Suprapubic skin (tissue), 4 donors: Measurements from ENCODE around the gene PLXDC2. TPM values are rescaled to one million over a fixed set of nuclear protein-coding genes. Genes with fewer than 3 reads are reported as not detected.

Experiments used
- DNase-seq, 2 donors: peaks; one replicate each; pipeline ENCODE4 v3.0.0-alpha.2; 2019; ENCODE audit warnings: low spot score in 2 of 2
- H3K27ac ChIP-seq: fragments of 200-600 bp; sonication (generic); one replicate; pipeline ENCODE4 v1.5.1; 2019
- H3K27me3 ChIP-seq: fragments of 200-600 bp; sonication (generic); one replicate; pipeline ENCODE4 v1.5.1; 2019
- H3K36me3 ChIP-seq: fragments of 200-600 bp; sonication (generic); one replicate; pipeline ENCODE4 v1.5.1; 2019
- H3K4me1 ChIP-seq: fragments of 200-600 bp; sonication (generic); one replicate; pipeline ENCODE4 v1.5.1; 2019
- H3K4me3 ChIP-seq: fragments of 200-600 bp; sonication (generic); one replicate; pipeline ENCODE4 v1.5.1; 2019; ENCODE audit warnings: mild to moderate bottlenecking
- H3K9me3 ChIP-seq: fragments of 200-600 bp; sonication (generic); one replicate; pipeline ENCODE4 v1.5.1; 2019
- EP300 ChIP-seq: sonication (generic); formaldehyde crosslinking; IDR thresholded peaks from one replicate; pipeline ENCODE4 v1.6.1; 2017; ENCODE audit warnings: antibody characterized with exemption
- POLR2A ChIP-seq, 2 donors: fragments of 450-650 bp; IDR thresholded peaks; one replicate each; pipeline ENCODE4 v1.6.1; 2017; ENCODE audit warnings: antibody characterized with exemption in 2 of 2, mild to moderate bottlenecking in 2 of 2, moderate library complexity in 2 of 2
- POLR2AphosphoS5 ChIP-seq, 3 donors: sonication (generic); formaldehyde crosslinking; IDR thresholded peaks; one replicate each; pipeline ENCODE4 v1.6.1; 2017; ENCODE audit warnings: antibody characterized with exemption in 3 of 3
- WGBS: methylation state at CpG from one replicate; pipeline ENCODE4 v1.1.5; 2018; 5-methylcytosine and 5-hydroxymethylcytosine counted together
- total RNA-seq, 4 donors: library from RNA; depleted of rRNA; stranded (reverse); fragments of >200 nt; gene quantifications; one replicate each; pipeline ENCODE4 v1.1.0, GENCODE V29; 2016
- TF ChIP-seq, protein P1 (sequence below), 2 donors: fragments of 200-600 bp in 1 of 2; fragments of 450-650 bp in 1 of 2; sonication (generic) in 1 of 2; IDR thresholded peaks; one replicate each; pipeline ENCODE4 v1.5.1; 2016 to 2019; ENCODE audit warnings: antibody characterized with exemption in 2 of 2, mild to moderate bottlenecking in 1 of 2, moderate library complexity in 1 of 2

PLXDC2 gene
- total RNA-seq, 4 donors from 2014 or later = 93.0 to 97.0 (median 95.0) TPM

DNA sequence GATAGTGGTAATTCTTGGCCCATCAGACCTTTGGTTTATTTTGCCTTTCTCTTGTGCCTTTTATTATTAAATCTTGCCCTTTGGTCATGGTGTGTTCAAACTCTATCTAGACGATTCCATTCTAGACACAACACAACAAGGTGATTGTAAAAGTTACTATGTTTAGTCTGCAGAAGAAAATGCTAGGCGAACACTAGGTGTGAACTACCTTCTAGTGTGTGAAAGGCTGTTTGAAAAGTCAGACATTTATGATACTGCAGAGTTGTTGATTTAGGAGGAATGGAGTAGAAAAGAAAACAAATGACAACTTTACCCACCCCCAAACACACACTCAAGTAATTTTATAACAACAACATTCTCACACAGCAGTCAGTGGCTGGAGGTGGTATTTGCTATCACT lies 103.4 kb downstream of the PLXDC2 start:
- DNase-seq = no peak
- WGBS = 51% methylated on average over 2 of the region's 2 CpGs
- Histone ChIP-seq H3K4me1 (peaks cover 53% of the 10 kb centered on the region), H3K27ac (peak overlapping the region; percentile 19), H3K9me3 (no peaks in the 10 kb centered on the region), H3K4me3 (no peak overlapping the region), H3K36me3 (no peaks in the 10 kb centered on the region), H3K27me3 (no peaks in the 10 kb centered on the region)
- TF ChIP-seq, protein P1, sequence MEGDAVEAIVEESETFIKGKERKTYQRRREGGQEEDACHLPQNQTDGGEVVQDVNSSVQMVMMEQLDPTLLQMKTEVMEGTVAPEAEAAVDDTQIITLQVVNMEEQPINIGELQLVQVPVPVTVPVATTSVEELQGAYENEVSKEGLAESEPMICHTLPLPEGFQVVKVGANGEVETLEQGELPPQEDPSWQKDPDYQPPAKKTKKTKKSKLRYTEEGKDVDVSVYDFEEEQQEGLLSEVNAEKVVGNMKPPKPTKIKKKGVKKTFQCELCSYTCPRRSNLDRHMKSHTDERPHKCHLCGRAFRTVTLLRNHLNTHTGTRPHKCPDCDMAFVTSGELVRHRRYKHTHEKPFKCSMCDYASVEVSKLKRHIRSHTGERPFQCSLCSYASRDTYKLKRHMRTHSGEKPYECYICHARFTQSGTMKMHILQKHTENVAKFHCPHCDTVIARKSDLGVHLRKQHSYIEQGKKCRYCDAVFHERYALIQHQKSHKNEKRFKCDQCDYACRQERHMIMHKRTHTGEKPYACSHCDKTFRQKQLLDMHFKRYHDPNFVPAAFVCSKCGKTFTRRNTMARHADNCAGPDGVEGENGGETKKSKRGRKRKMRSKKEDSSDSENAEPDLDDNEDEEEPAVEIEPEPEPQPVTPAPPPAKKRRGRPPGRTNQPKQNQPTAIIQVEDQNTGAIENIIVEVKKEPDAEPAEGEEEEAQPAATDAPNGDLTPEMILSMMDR (IDR thresholded peaks at IDR 0.05) = no peak
- no peak for TF ChIP-seq EP300
- TF ChIP-seq POLR2AphosphoS5 (IDR thresholded peaks at IDR 0.05) = no peak
- TF ChIP-seq POLR2A (IDR thresholded peaks at IDR 0.05) = no peak

DNA sequence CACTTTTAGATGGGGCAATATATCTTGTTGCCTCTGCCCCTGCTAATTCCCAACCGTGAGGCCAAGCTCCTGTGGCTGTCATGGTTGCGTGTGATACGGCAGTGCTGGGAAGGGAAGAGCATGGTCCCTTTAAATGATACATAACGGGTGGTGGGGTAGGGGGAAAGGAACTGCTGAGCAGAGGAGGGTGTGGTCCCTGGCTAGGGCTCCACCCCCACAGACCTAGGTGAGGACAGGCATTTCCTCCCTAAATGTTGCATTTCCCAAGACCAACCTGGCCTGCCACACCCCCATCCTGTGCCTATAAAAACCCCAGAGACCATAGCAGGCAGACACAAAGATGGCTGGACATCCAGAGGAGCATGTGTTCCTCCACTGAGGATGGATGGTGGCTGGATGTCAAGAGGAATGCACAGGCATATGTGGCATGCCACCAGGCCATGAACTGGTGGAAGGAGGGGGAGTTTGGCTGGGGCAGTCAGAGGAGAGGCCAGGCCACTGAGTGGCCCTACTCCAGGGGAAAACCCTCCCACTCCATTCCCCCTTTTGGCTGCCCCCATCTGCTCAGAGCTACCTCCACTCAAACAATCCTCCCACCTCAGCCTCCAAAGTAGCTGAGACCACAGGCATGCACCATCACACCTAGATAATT lies 104.0 kb downstream of the PLXDC2 start:
- no peak for TF ChIP-seq POLR2AphosphoS5 (IDR thresholded peaks at IDR 0.05)
- TF ChIP-seq POLR2A (IDR thresholded peaks at IDR 0.05) = no peak
- no peak for TF ChIP-seq EP300
- TF ChIP-seq, protein P1 (IDR thresholded peaks at IDR 0.05) = no peak
- 84% methylated on average over 4 of the region's 4 CpGs for WGBS
- Histone ChIP-seq H3K36me3 (no peaks in the 10 kb centered on the region), H3K4me3 (no peak overlapping the region), H3K4me1 (peaks cover 53% of the 10 kb centered on the region), H3K27me3 (no peaks in the 10 kb centered on the region), H3K9me3 (no peaks in the 10 kb centered on the region), H3K27ac (peak overlapping the region; percentile 30)
- DNase-seq = no peak

DNA sequence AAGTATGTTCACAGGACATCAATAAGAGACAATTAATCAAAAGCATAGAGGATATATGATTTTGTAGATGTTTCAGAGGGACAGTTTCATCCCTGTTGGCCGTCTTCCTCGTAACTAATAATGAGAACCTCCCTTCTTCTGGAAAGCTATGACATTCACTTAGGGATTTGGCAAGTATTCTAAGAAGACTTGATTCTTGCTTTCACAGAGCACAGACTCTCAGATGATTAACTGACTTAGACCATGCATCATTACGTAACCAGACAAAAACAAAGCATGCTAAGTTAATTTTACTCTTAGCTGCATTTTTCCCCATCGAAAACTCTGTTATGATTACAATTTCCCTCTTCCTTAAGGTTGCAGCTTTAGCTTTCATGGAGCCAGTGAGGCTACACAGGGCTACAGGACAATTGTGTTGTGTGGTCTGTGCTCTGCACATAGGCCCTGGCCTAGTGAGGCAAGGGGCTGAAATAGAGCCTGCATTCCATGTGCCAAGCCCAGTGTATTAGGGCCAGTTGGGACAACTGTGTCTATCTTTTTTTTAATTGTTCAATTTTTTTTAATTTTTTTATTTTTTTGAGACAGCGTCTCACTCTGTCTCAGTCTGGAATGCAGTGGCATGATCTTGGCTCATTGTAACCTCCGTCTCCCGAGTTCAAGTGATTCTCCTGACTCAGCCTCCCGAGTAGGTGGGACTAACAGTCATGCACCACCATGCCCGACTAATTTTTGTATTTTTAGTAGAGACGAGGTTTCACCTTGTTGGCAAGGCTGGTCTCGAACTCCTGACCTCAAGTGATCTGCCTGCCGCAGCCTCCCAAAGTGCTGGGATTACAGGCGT lies 105.3 kb downstream of the PLXDC2 start:
- Histone ChIP-seq H3K27ac (peak overlapping the region; percentile 89), H3K36me3 (no peaks in the 10 kb centered on the region), H3K27me3 (no peaks in the 10 kb centered on the region), H3K4me3 (no peak overlapping the region), H3K9me3 (no peaks in the 10 kb centered on the region), H3K4me1 (peaks cover 53% of the 10 kb centered on the region)
- no peak for DNase-seq
- 30% methylated on average over 13 of the region's 13 CpGs for WGBS
- no peak for TF ChIP-seq POLR2A (IDR thresholded peaks at IDR 0.05)

DNA sequence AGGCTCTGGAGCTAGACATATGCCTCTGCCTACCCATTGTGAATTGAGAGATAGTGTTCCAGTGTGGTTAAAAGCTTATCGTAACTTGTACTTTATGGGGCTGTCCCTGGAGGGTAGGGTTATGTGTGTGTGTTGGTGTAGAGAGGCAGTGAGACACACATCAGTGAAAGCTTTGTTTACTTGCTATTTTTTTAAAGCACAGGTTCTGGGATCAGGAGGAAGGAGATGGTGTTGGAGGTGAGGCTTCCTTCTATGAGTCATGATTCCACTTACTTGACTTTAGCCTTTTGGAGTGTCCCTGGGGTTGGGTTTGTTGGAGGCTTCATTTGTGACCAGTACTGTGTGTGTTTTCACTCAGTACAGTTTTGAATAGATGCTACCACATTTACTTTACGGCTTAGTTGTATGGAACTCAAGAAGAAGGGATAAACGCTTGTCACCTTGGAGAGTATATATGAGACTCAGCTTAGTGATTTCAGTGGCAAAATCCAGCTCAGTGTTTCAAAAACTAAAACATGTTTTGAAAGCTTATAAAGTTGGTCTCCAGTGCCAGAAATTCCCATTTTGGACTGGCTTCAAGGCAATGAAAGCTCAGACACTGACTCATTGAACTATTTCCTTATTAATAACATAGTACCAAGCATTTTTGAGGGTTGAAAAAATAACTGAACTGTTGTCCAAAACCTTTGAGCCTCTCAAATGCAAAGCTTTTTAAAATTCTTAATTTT lies 106.2 kb downstream of the PLXDC2 start:
- Histone ChIP-seq H3K27me3 (no peaks in the 10 kb centered on the region), H3K4me3 (no peak overlapping the region), H3K9me3 (no peaks in the 10 kb centered on the region), H3K27ac (peak overlapping the region; percentile 89), H3K36me3 (no peaks in the 10 kb centered on the region), H3K4me1 (peaks cover 53% of the 10 kb centered on the region)
- DNase-seq = no peak
- TF ChIP-seq POLR2A (IDR thresholded peaks at IDR 0.05) = no peak
- TF ChIP-seq EP300 = no peak
- no peak for TF ChIP-seq POLR2AphosphoS5 (IDR thresholded peaks at IDR 0.05)
- TF ChIP-seq, protein P1 (IDR thresholded peaks at IDR 0.05) = no peak
- WGBS = 18% methylated on average over 3 of the region's 3 CpGs

DNA sequence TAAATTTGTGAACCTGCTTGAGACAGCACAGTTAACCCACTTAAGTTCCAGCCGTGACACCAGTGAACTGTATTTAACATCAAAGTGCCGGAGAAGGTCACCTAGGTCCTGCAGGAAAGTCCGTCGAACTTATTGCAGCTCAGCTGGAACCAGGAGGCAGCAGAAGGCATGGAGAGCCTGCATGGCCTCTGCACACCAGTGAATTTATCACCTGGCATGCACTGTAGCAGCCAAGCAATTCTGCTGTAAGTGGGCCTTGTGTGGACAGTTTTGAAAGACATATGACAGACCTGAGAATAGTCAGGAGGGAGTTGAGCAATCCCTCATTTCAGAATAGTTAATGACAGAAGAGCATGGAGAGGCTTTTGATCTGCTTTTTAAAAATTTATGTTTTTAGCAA lies 108.8 kb downstream of the PLXDC2 start:
- Histone ChIP-seq H3K27me3 (no peaks in the 10 kb centered on the region), H3K4me1 (peaks cover 49% of the 10 kb centered on the region), H3K36me3 (no peaks in the 10 kb centered on the region), H3K9me3 (no peaks in the 10 kb centered on the region), H3K4me3 (no peak overlapping the region), H3K27ac (no peak overlapping the region)
- DNase-seq = no peak
- WGBS = 91% methylated on average over 4 of the region's 4 CpGs
- TF ChIP-seq, protein P1 (IDR thresholded peaks at IDR 0.05) = no peak
- TF ChIP-seq POLR2AphosphoS5 (IDR thresholded peaks at IDR 0.05) = no peak
- no peak for TF ChIP-seq POLR2A (IDR thresholded peaks at IDR 0.05)
- TF ChIP-seq EP300 = no peak
